Ascending aorta (tissue), 2 donors: ENCODE data around the gene SNTG2. TPM values are rescaled to one million over a fixed set of nuclear protein-coding genes. Genes with fewer than 3 reads are reported as not detected.

ENCODE experiments used
- DNase-seq, 2 donors: peaks; one replicate each; pipeline ENCODE4 v3.0.0-alpha.2; 2019; ENCODE audit warnings: low spot score in 2 of 2
- H3K27ac ChIP-seq, 2 donors: fragments of 200-600 bp; sonication (generic); one replicate each; pipeline ENCODE4 v1.5.1; 2016 to 2017; ENCODE audit warnings: mild to moderate bottlenecking in 1 of 2
- H3K27me3 ChIP-seq: fragments of 200-600 bp; sonication (generic); one replicate; pipeline ENCODE4 v1.5.1; 2017
- H3K36me3 ChIP-seq, 2 donors: fragments of 200-600 bp; sonication (generic); one replicate each; pipeline ENCODE4 v1.5.1; 2016
- H3K4me1 ChIP-seq, 2 donors: fragments of 200-600 bp; sonication (generic); one replicate each; pipeline ENCODE4 v1.5.1; 2016 to 2017; ENCODE audit warnings: mild to moderate bottlenecking in 1 of 2
- H3K4me3 ChIP-seq, 2 donors: fragments of 200-600 bp; sonication (generic); one replicate each; pipeline ENCODE4 v1.5.1; 2016 to 2017; ENCODE audit warnings: mild to moderate bottlenecking in 1 of 2
- H3K9me3 ChIP-seq, 2 donors: fragments of 200-600 bp; sonication (generic); one replicate each; pipeline ENCODE4 v1.5.1; 2016
- CTCF ChIP-seq, 3 experiments: fragments of 200-600 bp in 2 of 3; fragments of 450-650 bp in 1 of 3; sonication (generic) in 2 of 3; IDR thresholded peaks; one replicate each; pipeline ENCODE4 v1.5.1; 2016 to 2019; ENCODE audit warnings: antibody characterized with exemption in 3 of 3, mild to moderate bottlenecking in 1 of 3, moderate library complexity in 1 of 3
- intact Hi-C: fragments of 100-400 bp; cut with DNase I; formaldehyde crosslinking; loops from one replicate; pipeline ENCODE4 v1.15.1; 2023
- total RNA-seq: library from RNA; depleted of rRNA; stranded (reverse); fragments of >200 nt; gene quantifications from one replicate; pipeline ENCODE4 v1.1.0, GENCODE V29; 2016

The SNTG2 gene
- total RNA-seq, 1 donor from 2014 or later, result 9.9 TPM

- no peak for TF ChIP-seq CTCF (IDR thresholded peaks at IDR 0.05)
- Histone ChIP-seq H3K4me1 (no peaks in the 10 kb centered on the region), H3K9me3 (no peaks in the 10 kb centered on the region), H3K27me3 (no peaks in the 10 kb centered on the region), H3K36me3 (no peaks in the 10 kb centered on the region), H3K27ac (no peak overlapping the region), H3K4me3 (no peak overlapping the region)
- no peak for DNase-seq
- intact Hi-C loops, result no loop called here
Observed at GRCh38 chr2:1403565-1403964, 452.9 kb downstream of the SNTG2 start.

GRCh38 chr2:1405124-1405523 is 454.5 kb downstream of the SNTG2 start:
- intact Hi-C loops, result no loop called here
- H3K27ac ChIP-seq, result no peak overlapping the region
- no peaks in the 10 kb centered on the region for H3K9me3 ChIP-seq
- H3K36me3 ChIP-seq, result no peaks in the 10 kb centered on the region
- DNase-seq, result no peak
- TF ChIP-seq CTCF (IDR thresholded peaks at IDR 0.05), result no peak
- H3K4me1 ChIP-seq, result no peaks in the 10 kb centered on the region
- H3K27me3 ChIP-seq, result no peaks in the 10 kb centered on the region
- H3K4me3 ChIP-seq, result no peak overlapping the region

GRCh38 chr2:1405967-1406366 is 455.3 kb downstream of the SNTG2 start:
- H3K4me1 ChIP-seq, result no peaks in the 10 kb centered on the region
- H3K4me3 ChIP-seq, result no peak overlapping the region
- H3K9me3 ChIP-seq, result no peaks in the 10 kb centered on the region
- H3K27ac ChIP-seq, result no peak overlapping the region
- no peaks in the 10 kb centered on the region for H3K36me3 ChIP-seq
- no peak for DNase-seq
- no peak for TF ChIP-seq CTCF (IDR thresholded peaks at IDR 0.05)
- intact Hi-C loops, result no loop called here
- no peaks in the 10 kb centered on the region for H3K27me3 ChIP-seq

- Histone ChIP-seq H3K4me3 (no peak overlapping the region), H3K27me3 (no peaks in the 10 kb centered on the region), H3K4me1 (no peaks in the 10 kb centered on the region), H3K9me3 (no peaks in the 10 kb centered on the region), H3K27ac (no peak overlapping the region), H3K36me3 (no peaks in the 10 kb centered on the region)
- TF ChIP-seq CTCF (IDR thresholded peaks at IDR 0.05), result no peak
- intact Hi-C loops, result no loop called here
- DNase-seq, result no peak
Observed at GRCh38 chr2:1406434-1406833, 455.8 kb downstream of the SNTG2 start.

- Histone ChIP-seq H3K36me3 (no peaks in the 10 kb centered on the region), H3K27me3 (no peaks in the 10 kb centered on the region), H3K27ac (no peak overlapping the region), H3K4me1 (no peaks in the 10 kb centered on the region), H3K9me3 (no peaks in the 10 kb centered on the region), H3K4me3 (no peak overlapping the region)
- no peak for DNase-seq
- no peak for TF ChIP-seq CTCF (IDR thresholded peaks at IDR 0.05)
- intact Hi-C loops, result no loop called here
Observed at GRCh38 chr2:1407950-1408675, 457.5 kb downstream of the SNTG2 start.
